GM21515 (cell line): ENCODE data around the gene CTNNAL1.
"Not testable (repeated sequence)": the region's sequence is repeated elsewhere in the genome, so short reads cannot be mapped to it uniquely, and the experiment has no call there.

ENCODE experiments used
- ATAC-seq: cut with Tn5 transposase; IDR thresholded peaks from one replicate; pipeline ENCODE4 v1.9.1; 2021; ENCODE audit not compliant: unreplicated experiment

The CTNNAL1 gene

GRCh38 chr9:108994695-108995094 lies 18.6 kb downstream of the CTNNAL1 start:
- ATAC-seq: peak; percentile 83

DNA sequence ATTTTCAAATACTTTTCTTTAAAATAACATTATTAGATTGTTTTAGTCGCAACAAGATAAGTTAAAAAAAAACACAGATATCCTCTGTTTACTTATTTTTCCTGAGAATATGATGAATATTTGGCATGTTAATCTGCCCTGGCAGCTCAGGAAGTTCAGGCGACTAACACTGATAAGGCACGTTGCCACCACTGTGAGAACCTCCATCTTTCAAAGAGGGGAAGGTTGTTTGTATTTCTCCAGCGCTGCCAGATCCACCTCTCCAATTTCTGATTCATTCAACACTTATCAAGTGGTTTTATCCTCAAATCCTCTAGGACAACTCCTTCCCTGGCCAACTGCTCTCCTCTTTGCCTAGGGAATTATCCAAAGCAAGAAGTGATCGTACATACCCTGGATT lies 21.8 kb downstream of the CTNNAL1 start:
- ATAC-seq: no peak

GRCh38 chr9:108983885-108984284 lies 29.4 kb downstream of the CTNNAL1 start:
- no peak for ATAC-seq

- ATAC-seq: no peak
Measured at GRCh38 chr9:108980893-108981292, 32.4 kb downstream of the CTNNAL1 start.

DNA sequence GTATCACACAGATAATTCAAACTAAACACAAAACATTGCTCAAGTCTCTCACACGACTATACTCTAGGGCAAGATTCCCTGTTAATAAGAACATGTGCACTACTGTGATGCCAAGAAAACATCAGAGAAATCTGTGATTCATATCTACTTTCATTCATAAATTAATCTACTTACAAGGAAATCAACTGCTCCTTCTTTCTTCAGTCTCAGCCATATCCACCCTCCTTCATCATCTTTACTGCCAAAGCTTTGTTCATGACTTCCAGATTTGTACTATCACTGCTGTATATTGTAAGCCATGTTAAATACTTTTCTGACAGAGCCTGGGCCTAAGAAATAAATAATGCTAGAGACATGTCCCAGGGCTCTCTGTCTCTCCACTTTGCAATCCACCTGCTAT lies 35.1 kb downstream of the CTNNAL1 start:
- no peak for ATAC-seq

GRCh38 chr9:108973895-108974294 lies 39.4 kb downstream of the CTNNAL1 start:
- ATAC-seq: no peak

DNA sequence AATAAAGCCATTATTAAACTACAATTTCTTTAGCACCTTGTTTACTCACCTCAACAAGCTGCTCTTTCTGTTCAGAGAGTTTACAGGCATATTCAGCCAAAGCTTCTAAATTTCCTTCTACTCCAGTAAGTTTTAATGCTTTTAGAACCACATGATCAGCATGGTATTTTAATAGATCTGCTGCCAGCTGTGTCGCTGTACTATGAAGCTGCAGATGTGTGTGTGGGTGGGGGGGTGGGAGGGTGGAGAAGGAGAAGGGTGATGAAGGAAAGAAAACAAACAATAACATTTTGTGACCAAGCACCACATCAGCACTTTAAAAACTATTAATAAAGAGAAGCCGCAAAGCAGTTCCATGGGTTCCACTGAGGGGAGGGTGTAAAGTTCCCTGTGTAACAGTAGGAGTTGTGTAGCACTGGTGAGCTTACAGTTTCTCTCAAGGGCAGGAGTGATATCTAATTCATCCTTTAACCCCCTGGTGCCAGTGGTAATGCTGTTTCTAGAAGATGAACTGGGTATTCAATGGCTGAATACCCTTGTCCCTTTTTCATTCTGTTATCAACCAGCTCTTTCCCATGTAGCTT lies 40.6 kb downstream of the CTNNAL1 start:
- ATAC-seq: no peak

GRCh38 chr9:108972186-108972585 lies 41.1 kb downstream of the CTNNAL1 start:
- no peak for ATAC-seq

DNA sequence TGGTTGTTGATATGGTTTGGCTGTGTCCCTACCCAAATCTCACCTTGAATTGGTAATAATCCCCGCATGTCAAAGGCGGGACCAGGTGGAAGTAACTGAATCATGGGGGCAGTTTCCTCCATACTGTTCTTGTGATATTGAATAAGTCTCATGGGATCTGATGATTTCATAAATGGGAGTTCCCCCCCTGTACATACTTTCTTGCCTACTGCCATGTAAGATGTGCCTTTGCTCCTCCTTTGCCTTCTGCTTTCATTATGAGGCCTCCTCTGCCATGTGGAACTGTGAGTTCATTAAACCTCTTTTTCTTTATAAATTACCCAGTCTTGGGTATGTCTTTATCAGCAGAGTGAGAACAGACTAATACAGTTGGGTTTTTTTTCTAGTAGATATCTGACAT lies 41.9 kb downstream of the CTNNAL1 start:
- not testable (repeated sequence) for ATAC-seq

DNA sequence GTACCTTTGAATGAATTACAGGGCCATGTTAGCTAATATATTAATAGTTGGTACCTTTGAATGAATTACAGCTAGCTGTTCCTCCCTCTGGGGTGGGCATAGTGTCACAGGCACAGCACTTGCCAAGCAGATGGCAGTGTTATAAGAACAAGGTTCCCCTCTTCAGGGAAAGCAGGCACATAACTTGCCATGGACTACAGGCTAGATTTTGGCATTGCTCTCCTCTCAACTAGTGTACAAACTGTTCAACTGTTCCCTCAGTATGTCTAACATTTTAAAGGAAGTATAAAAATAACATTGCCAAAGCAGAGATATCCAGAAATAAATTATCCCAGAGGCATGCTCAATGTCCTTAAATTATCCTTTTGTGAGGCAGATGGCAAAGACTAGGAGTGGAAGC lies 45.4 kb downstream of the CTNNAL1 start:
- ATAC-seq: no peak

GRCh38 chr9:108963459-108964143 lies 49.7 kb downstream of the CTNNAL1 start:
- no peak for ATAC-seq

DNA sequence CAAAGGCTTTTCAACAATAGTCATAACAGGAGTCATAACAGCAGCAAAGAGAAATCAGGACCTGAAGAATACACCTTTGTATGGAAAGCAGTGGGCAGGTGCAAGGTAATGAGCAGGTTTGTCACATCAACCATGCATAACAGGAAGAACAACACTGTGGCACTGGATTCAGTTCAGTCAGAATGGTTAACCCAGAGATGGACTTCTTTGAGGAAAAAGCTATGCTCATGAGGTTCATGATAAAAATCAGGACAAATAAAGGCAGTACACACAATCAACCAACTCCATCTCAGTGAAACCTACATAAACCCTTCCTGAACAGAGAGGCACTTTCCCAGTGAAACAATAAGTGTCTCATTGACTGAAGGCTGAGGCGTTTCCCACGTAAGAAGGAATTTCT lies 52.1 kb downstream of the CTNNAL1 start:
- no peak for ATAC-seq

GRCh38 chr9:108960331-108960730 lies 53.0 kb downstream of the CTNNAL1 start:
- ATAC-seq: no peak

- ATAC-seq: no peak
Measured at GRCh38 chr9:108956631-108957026, 56.7 kb downstream of the CTNNAL1 start.

DNA sequence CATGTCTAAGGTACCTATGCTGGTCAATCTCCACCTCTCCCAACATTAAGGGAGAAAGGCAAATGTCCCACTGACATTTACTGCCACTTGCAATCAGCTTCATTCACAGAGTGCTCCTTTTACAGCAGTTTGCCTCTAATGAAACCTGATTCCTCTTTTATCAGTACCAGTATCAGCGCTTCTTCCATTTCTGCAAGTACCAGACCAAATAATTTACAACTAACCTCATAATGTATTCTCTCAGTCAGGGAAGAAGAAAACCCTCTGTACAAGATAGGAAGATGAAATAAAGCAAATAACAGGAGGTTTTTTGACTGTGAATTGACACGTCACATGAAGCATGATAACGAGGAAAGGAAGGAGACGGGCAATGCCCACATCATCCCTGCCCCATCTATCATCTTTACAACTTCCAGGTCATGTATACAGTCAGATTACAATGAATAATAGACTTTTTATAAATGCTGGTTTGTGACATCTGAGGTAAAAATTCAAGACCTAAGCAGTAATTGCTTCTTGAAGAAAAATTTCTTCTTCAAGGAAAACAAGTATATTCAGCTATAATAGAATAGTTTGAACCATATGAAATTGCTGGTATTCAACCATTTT lies 57.2 kb downstream of the CTNNAL1 start:
- no peak for ATAC-seq

GRCh38 chr9:108953983-108954574 lies 59.2 kb downstream of the CTNNAL1 start:
- ATAC-seq: no peak

DNA sequence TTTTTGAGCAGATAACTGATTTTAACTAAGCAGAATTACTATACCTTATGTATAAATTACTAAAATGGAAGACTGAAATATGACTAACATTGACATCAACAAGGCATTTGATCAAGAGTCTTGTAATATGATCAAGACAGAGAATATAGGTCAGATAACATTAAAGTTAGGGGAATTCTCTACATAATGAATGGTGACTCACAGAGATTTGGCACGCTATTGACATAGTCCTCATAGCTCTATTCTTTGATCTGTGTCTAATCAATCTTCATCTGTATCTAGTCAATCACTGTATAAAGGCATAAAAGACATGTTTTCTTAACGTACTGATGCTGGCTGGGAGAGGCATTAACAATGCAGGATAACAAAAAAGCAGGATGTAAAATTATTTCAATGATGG lies 61.7 kb downstream of the CTNNAL1 start:
- ATAC-seq: no peak

DNA sequence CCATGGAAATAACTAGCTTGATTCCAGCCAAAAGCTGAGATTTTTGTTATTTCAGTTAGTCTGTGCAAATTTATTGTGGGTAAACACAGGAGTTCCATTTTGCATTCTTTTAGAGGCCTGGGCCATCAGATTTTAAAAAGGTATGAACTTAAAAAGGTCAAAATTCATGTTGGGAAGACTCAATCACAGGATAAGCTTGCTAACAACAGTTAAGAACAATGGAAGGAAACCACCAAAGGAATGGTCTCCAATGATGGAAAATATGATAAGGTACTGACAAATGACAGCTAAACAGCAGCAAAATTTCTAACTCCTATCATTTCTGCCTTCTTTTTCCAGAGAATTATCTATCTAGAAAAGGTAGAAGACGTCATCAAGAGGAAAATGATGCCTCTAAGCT lies 63.1 kb downstream of the CTNNAL1 start:
- ATAC-seq: no peak

DNA sequence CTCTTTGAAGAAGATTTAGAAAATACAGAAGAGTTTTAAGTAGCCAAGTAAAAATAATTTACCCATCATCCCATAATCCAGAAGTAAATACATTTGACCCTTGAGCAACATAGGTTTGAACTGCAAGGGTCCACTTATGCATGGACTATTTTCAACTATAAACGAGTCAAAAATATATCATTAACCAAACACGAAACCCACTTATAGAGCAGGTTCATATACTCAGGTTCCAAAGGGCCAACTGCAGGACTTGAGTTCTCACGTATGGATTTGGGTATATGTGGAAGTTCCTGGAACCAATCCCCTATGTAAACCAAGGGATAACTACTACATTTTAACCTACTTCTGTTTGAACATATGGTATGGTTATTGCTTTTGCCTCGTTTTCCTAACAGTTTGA lies 73.3 kb downstream of the CTNNAL1 start:
- ATAC-seq: no peak

DNA sequence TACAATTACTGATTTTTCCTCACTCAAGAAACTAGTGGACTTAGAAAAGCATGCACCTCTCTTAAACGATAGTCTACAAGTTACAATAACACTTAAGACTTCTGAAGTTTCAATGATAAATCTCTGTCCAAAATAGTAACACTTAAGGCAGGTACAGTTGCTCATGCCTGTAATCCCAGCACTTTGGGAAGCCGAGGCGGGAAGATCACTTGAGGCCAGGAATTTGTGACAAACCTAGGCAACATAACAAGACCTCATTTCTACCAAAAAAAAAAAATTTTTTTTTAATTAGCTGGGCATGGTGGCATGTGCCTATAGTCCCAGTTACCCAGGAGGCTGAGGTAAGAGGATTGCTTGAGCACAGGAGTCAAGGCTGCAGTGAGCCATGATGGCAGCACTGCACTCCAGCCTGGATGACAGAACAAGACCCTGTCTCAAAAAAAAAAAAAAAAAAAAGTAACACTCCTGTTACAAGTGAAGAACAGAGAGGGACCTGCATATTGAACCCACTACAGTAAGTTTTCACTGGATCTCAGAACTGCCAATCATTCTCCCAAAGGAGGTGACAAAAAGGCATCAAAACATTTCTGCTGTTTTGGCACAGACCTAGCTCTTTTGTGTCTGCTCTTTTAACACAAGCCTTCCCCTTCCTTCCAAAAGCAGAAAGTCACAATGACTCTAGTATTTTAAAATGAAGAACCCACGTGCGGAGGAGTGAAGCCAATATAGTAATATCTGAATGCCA lies 75.6 kb downstream of the CTNNAL1 start:
- no peak for ATAC-seq

- peak; percentile 75 for ATAC-seq
Measured at GRCh38 chr9:108934323-108934893, 78.9 kb downstream of the CTNNAL1 start, which contains the start of gene ABITRAM. TSS of gene ABITRAM (plus strand) at chr9:108934400. CDS start at chr9:108934487, 87 bp downstream.
